Measurements from ENCODE around the gene ZNF362.

DNA sequence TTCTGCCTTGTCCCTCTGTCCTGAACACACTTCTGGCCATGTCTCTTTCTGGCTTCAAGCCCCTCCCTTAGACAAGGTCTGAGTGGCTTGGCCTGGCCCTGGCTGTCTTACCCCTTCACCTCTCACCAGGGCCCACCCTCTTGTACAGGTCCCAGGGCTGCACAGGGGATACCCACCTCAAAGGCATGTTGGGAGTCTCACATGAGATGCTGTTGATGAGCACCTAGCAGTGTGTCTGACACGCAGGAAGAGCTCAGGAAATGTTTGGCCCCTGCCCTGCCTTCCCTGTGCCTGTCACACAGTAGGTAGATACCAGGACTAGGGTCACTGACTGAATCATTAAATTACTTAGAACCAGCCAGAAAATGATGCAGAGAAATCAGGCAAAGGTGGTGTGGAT lies 16.6 kb downstream of the ZNF362 start:
- TF ChIP-seq POLR2A (IDR thresholded peaks at IDR 0.05), result no peak
- TF ChIP-seq, protein P1, sequence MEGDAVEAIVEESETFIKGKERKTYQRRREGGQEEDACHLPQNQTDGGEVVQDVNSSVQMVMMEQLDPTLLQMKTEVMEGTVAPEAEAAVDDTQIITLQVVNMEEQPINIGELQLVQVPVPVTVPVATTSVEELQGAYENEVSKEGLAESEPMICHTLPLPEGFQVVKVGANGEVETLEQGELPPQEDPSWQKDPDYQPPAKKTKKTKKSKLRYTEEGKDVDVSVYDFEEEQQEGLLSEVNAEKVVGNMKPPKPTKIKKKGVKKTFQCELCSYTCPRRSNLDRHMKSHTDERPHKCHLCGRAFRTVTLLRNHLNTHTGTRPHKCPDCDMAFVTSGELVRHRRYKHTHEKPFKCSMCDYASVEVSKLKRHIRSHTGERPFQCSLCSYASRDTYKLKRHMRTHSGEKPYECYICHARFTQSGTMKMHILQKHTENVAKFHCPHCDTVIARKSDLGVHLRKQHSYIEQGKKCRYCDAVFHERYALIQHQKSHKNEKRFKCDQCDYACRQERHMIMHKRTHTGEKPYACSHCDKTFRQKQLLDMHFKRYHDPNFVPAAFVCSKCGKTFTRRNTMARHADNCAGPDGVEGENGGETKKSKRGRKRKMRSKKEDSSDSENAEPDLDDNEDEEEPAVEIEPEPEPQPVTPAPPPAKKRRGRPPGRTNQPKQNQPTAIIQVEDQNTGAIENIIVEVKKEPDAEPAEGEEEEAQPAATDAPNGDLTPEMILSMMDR (IDR thresholded peaks at IDR 0.05), result no peak

Measured in adrenal gland (tissue), 5 donors.